Kidney (tissue), 14 donors: ENCODE measurements around the gene GPRASP1. TPM values are rescaled to one million over a fixed set of nuclear protein-coding genes. Genes with fewer than 3 reads are reported as not detected.
A peak's percentile ranks its signal among the peaks of the same experiment; 100 is the strongest.

Experiments used
- DNase-seq, 5 donors: peaks; one replicate each; pipeline ENCODE4 v3.0.0-alpha.2; 2013 to 2020
- FAIRE-seq: peaks from 2 replicates; lab custom pipeline; 2012; peaks lifted over from hg19 to GRCh38; lab: Jason Lieb, UNC
- H3K27ac ChIP-seq, 2 donors: one replicate each; pipeline ENCODE4 v1.7.0; 2013; ENCODE audit warnings: low read depth in 2 of 2, low read length in 2 of 2, inconsistent platforms in 1 of 2
- H3K27me3 ChIP-seq: one replicate; pipeline ENCODE4 v1.7.1; 2013; ENCODE audit warnings: low read length, inconsistent platforms; ENCODE audit not compliant: control insufficient read depth, insufficient read depth
- H3K36me3 ChIP-seq, 3 donors: one replicate each; pipeline versions ENCODE4 v1.7.0 to v1.7.1; 2013; ENCODE audit warnings: low read length in 3 of 3, control low read depth in 1 of 3, inconsistent platforms in 1 of 3; ENCODE audit not compliant: insufficient read depth in 3 of 3, control insufficient read depth in 2 of 3
- H3K4me1 ChIP-seq, 3 donors: one replicate each; pipeline versions ENCODE4 v1.7.0 to v1.7.1; 2013; ENCODE audit warnings: low read length in 3 of 3, inconsistent platforms in 1 of 3, low read depth in 1 of 3; ENCODE audit not compliant: control insufficient read depth in 2 of 3, insufficient read depth in 2 of 3
- H3K4me3 ChIP-seq, 3 donors: one replicate each; pipeline versions ENCODE4 v1.7.0 to v1.8.1; 2013; ENCODE audit warnings: low read length in 3 of 3, control low read depth in 1 of 3, inconsistent platforms in 1 of 3
- H3K9ac ChIP-seq, 3 donors: one replicate each; pipeline versions ENCODE4 v1.7.0 to v1.7.1; 2013; ENCODE audit warnings: low read length in 3 of 3, control low read depth in 1 of 3, inconsistent platforms in 1 of 3
- H3K9me3 ChIP-seq, 3 donors: one replicate each; pipeline versions ENCODE4 v1.7.0 to v1.7.1; 2013; ENCODE audit warnings: low read length in 3 of 3, control low read depth in 1 of 3, inconsistent platforms in 1 of 3; ENCODE audit not compliant: control insufficient read depth in 2 of 3, insufficient read depth in 1 of 3
- CTCF ChIP-seq: IDR thresholded peaks from 3 replicates; pipeline ENCODE4 v1.5.1; 2012; ENCODE audit warnings: mild to moderate bottlenecking, moderate library complexity, borderline replicate concordance; ENCODE audit not compliant: insufficient read depth; ENCODE audit errors: extremely low read depth
- intact Hi-C: fragments of 100-400 bp; cut with DNase I; formaldehyde crosslinking; loops from one replicate; pipeline ENCODE4 v1.11.1; 2022
- polyA plus RNA-seq: library from polyadenylated mRNA; stranded (reverse); fragments of 350-450 nt; fragmentation: Illumina TruSeq; extraction: RNeasy Lipid Tissue Mini Kit (QIAGEN cat#74804); gene quantifications from one replicate; pipeline ENCODE4 v1.2.3, GENCODE V29; 2014; ENCODE audit warnings: low read depth, low replicate concordance; ENCODE audit not compliant: insufficient read depth
- total RNA-seq: library from RNA; stranded (reverse); fragmentation: NEBNext Ultra II Directional; extraction: Animal tissue kit (Norgen Biotek cat#: 25700); gene quantifications from one replicate; pipeline ENCODE4 v1.2.1, GENCODE V29; 2021
- donor health status: control.
- donor health status: control.
- donor health status: control.
- donor health status: control.
- donor health status: control.
- donor health status: DM: yes; HTN: yes; CAD: no.
- donor health status: Normal renal cell carcinoma (clear cell type).

The GPRASP1 gene
- total and polyA plus RNA-seq, 2 donors from 2014 or later: 4.8 to 8.1 TPM

GRCh38 chrX:102606115-102606514 is 45.2 kb upstream of the GPRASP1 start:
- FAIRE-seq (peak; percentile 76), DNase-seq (no peak)
- no peak overlapping the region for H3K27ac ChIP-seq
- peaks cover 0 to 3% (median 0%) of the 10 kb centered on the region in 3 donors for H3K36me3 ChIP-seq
- H3K27me3 ChIP-seq: no peaks in the 10 kb centered on the region
- H3K9ac ChIP-seq: no peak overlapping the region
- no peak overlapping the region for H3K4me3 ChIP-seq
- no peak for TF ChIP-seq CTCF
- intact Hi-C loops: no loop called here
- H3K9me3 ChIP-seq: no peaks in the 10 kb centered on the region
- no peaks in the 10 kb centered on the region for H3K4me1 ChIP-seq

GRCh38 chrX:102610905-102611304 is 40.4 kb upstream of the GPRASP1 start:
- no peak for TF ChIP-seq CTCF
- no peaks in the 10 kb centered on the region for H3K4me1 ChIP-seq
- H3K9me3 ChIP-seq: no peaks in the 10 kb centered on the region
- H3K27me3 ChIP-seq: no peaks in the 10 kb centered on the region
- H3K27ac ChIP-seq: no peak overlapping the region
- no peak overlapping the region for H3K4me3 ChIP-seq
- no peak overlapping the region for H3K9ac ChIP-seq
- intact Hi-C loops: no loop called here
- H3K36me3 ChIP-seq: no peaks in the 10 kb centered on the region
- no peak for FAIRE-seq
- DNase-seq: no peak

- TF ChIP-seq CTCF: no peak
- no peaks in the 10 kb centered on the region for H3K4me1 ChIP-seq
- no peak for DNase-seq
- no peaks in the 10 kb centered on the region for H3K36me3 ChIP-seq
- no peaks in the 10 kb centered on the region for H3K27me3 ChIP-seq
- peaks cover 2 to 11% (median 4%) of the 10 kb centered on the region in 3 donors for H3K9me3 ChIP-seq
- intact Hi-C loops: no loop called here
- no peak overlapping the region for H3K27ac ChIP-seq
- no peak for FAIRE-seq
- no peak overlapping the region for H3K9ac ChIP-seq
- no peak overlapping the region for H3K4me3 ChIP-seq
Measured at GRCh38 chrX:102624105-102624504, 27.2 kb upstream of the GPRASP1 start.

- DNase-seq: no peak
- intact Hi-C loops: no loop called here
Measured at GRCh38 chrX:102627640-102628039, 23.6 kb upstream of the GPRASP1 start.

More at GRCh38 chrX:102627640-102628039, 23.6 kb upstream of the GPRASP1 start:
- peak; percentile 54 for FAIRE-seq
- Histone ChIP-seq H3K27me3 (no peaks in the 10 kb centered on the region), H3K4me3 (no peak overlapping the region), H3K4me1 (no peaks in the 10 kb centered on the region), H3K9ac (no peak overlapping the region), H3K27ac (no peak overlapping the region), H3K36me3 (no peaks in the 10 kb centered on the region), H3K9me3 (peaks cover 0 to 2% (median 2%) of the 10 kb centered on the region in 3 donors)
- no peak for TF ChIP-seq CTCF
